ENCODE measurements around the gene NLGN2.

Gene NLGN2

GRCh38 chr17:7467498-7467897, 59.9 kb downstream of the NLGN2 start:
- no peak for DNase-seq

GRCh38 chr17:7468290-7468689, 60.6 kb downstream of the NLGN2 start:
- no peak for DNase-seq

GRCh38 chr17:7468804-7469389, 61.3 kb downstream of the NLGN2 start:
- no peak for DNase-seq

Measured in activated CD8-positive, alpha-beta memory T cell treated with anti-CD3 and anti-CD28 coated beads, Interleukin-2, amount 50 U/mL, for 48 hours (primary cell).